ENCODE measurements around the gene ATG14.

Gene ATG14

GRCh38 chr14:55387121-55387520, 24.5 kb downstream of the ATG14 start:
- H3K4me1 ChIP-seq (ENCODE audit: control insufficient read depth, insufficient read depth, low read length): peaks cover 2% of the 10 kb centered on the region; the same call in 1 of the 2 replicates
- ChIA-PET CTCF (no interaction called here), POLR2A (no interaction called here)
- H3K9me3 ChIP-seq (ENCODE audit: control insufficient read depth, insufficient read depth, low read depth, low read length): no peaks in the 10 kb centered on the region
- H3K4me3 ChIP-seq (ENCODE audit: low read depth, low read length): no peak overlapping the region
- H3K27ac ChIP-seq (ENCODE audit: extremely low read depth, low read depth, low read length): no peak overlapping the region
- peaks cover 0 to 20% of the 10 kb centered on the region in 2 experiments; a peak in 2 of 3 replicates for H3K36me3 ChIP-seq (ENCODE audit: control insufficient read depth in 2 of 2, insufficient read depth in 1 of 2, low read length in 2 of 2)
- TF ChIP-seq ZNF184 (tag by site-specific recombination; IDR thresholded peaks at IDR 0.05): no peak
- TF ChIP-seq ZXDB (tag by site-specific recombination; IDR thresholded peaks at IDR 0.05): no peak
- no peak for TF ChIP-seq ZBTB44 (tag by site-specific recombination; IDR thresholded peaks at IDR 0.05)
- no peak for TF ChIP-seq ZNF37A (tag by site-specific recombination; IDR thresholded peaks at IDR 0.05)
- TF ChIP-seq ZNF112 (tag by site-specific recombination; IDR thresholded peaks at IDR 0.05): no peak
- no peak for TF ChIP-seq PATZ1 (tag by site-specific recombination; IDR thresholded peaks at IDR 0.05)
- no peak for TF ChIP-seq ZSCAN5A (tag by site-specific recombination; IDR thresholded peaks at IDR 0.05)
- no peak for TF ChIP-seq GLI4 (tag by site-specific recombination; IDR thresholded peaks at IDR 0.05)
- no peak for TF ChIP-seq ZEB2 (tag by site-specific recombination; IDR thresholded peaks at IDR 0.05)
- TF ChIP-seq ZNF157 (tag by site-specific recombination; IDR thresholded peaks at IDR 0.05): no peak
- no peak for TF ChIP-seq ZNF529 (tag by site-specific recombination; IDR thresholded peaks at IDR 0.05; ENCODE audit: insufficient replicate concordance)

- CTCF ChIA-PET: interaction anchor here (0.6 to 1.1 kb wide), 2 partner anchors 49 to 175 kb away, joined by 3 read pairs; no protein-coding TSS in a partner anchor
- H3K4me1 ChIP-seq (ENCODE audit: control insufficient read depth, insufficient read depth, low read length): peaks cover 2% of the 10 kb centered on the region; the same call in 1 of the 2 replicates
Measured at GRCh38 chr14:55386037-55386808, 25.4 kb downstream of the ATG14 start.

More at GRCh38 chr14:55386037-55386808, 25.4 kb downstream of the ATG14 start:
- 0 out of 2 replicates have a peak overlapping the region, but pooled peaks have one; percentile 4 for H3K27ac ChIP-seq (ENCODE audit: extremely low read depth, low read depth, low read length)
- H3K36me3 ChIP-seq (ENCODE audit: control insufficient read depth in 2 of 2, insufficient read depth in 1 of 2, low read length in 2 of 2): peaks cover 6 to 28% of the 10 kb centered on the region in 2 experiments
- POLR2A ChIA-PET: no interaction called here
- peak; percentile 75 for TF ChIP-seq PRDM4 (tag by site-specific recombination; IDR thresholded peaks at IDR 0.05)
- no peak for TF ChIP-seq ZNF121 (tag by site-specific recombination; IDR thresholded peaks at IDR 0.05)
- H3K4me3 ChIP-seq (ENCODE audit: low read depth, low read length): no peak overlapping the region
- no peaks in the 10 kb centered on the region for H3K9me3 ChIP-seq (ENCODE audit: control insufficient read depth, insufficient read depth, low read depth, low read length)
